IgD-negative memory B cell (primary cell): ENCODE data around the gene C22orf42. TPM values are rescaled to one million over a fixed set of nuclear protein-coding genes. Genes with fewer than 3 reads are reported as not detected.
A peak's percentile ranks its signal among the peaks of the same experiment; 100 is the strongest.
"Not testable (repeated sequence)": the region's sequence is repeated elsewhere in the genome, so short reads cannot be mapped to it uniquely, and the experiment has no call there.

Experiments
- H3K27ac Mint-ChIP-seq, 3 donors: one replicate each; pipeline ENCODE4 v1.8.0; 2020 to 2022; ENCODE audit warnings: mild to moderate bottlenecking in 3 of 3, mixed read lengths in 3 of 3, moderate library complexity in 1 of 3
- H3K27me3 Mint-ChIP-seq: one replicate; pipeline ENCODE4 v1.8.0; 2021; ENCODE audit warnings: mixed read lengths
- H3K36me3 Mint-ChIP-seq: one replicate; pipeline ENCODE4 v1.8.0; 2020; ENCODE audit warnings: mild to moderate bottlenecking, mixed read lengths
- H3K4me1 Mint-ChIP-seq, 3 donors: one replicate each; pipeline ENCODE4 v1.8.0; 2020 to 2022; ENCODE audit warnings: mixed read lengths in 3 of 3, mild to moderate bottlenecking in 1 of 3
- H3K4me3 Mint-ChIP-seq, 4 donors: one replicate each; pipeline ENCODE4 v1.8.0; 2020 to 2022; ENCODE audit warnings: mild to moderate bottlenecking in 4 of 4, mixed read lengths in 4 of 4, moderate library complexity in 3 of 4
- H3K9me3 Mint-ChIP-seq, 3 donors: one replicate each; pipeline ENCODE4 v1.8.0; 2020 to 2021; ENCODE audit warnings: mixed read lengths in 3 of 3, mild to moderate bottlenecking in 1 of 3
- polyA plus RNA-seq: library from polyadenylated mRNA; unstranded; fragments of 300-500 nt; fragmentation: Illumina TruSeq; gene quantifications from one replicate; pipeline ENCODE4 v1.2.3, GENCODE V29; 2021

C22orf42 gene
- polyA plus RNA-seq, 1 donor from 2014 or later = not detected

DNA sequence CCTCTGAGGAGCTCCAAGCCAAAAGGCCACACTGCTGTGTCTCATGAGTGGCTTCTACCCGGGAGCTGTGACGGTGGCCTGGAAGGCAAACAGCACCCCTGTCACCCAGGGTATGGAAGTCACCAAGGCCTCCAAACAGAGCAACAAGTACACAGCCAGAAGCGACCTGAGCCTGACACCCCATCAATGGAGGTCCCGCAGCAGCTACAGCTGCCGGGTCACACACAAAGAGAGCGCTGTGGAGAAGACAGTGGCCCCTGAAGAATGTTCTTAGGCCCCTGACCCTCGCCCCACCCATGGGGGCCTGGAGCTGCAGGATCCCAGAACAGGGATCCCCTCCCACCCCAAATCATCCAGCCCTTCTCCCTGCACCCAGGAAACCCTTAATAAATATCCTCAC, 40.9 kb upstream of the C22orf42 start:
- H3K9me3 Mint-ChIP-seq = no peaks in the 10 kb centered on the region
- peaks cover 0 to 6% (median 6%) of the 10 kb centered on the region in 3 donors for H3K4me1 Mint-ChIP-seq
- no peak overlapping the region for H3K27ac Mint-ChIP-seq
- peaks cover 31% of the 10 kb centered on the region for H3K27me3 Mint-ChIP-seq
- H3K4me3 Mint-ChIP-seq = no peak overlapping the region
- no peaks in the 10 kb centered on the region for H3K36me3 Mint-ChIP-seq

DNA sequence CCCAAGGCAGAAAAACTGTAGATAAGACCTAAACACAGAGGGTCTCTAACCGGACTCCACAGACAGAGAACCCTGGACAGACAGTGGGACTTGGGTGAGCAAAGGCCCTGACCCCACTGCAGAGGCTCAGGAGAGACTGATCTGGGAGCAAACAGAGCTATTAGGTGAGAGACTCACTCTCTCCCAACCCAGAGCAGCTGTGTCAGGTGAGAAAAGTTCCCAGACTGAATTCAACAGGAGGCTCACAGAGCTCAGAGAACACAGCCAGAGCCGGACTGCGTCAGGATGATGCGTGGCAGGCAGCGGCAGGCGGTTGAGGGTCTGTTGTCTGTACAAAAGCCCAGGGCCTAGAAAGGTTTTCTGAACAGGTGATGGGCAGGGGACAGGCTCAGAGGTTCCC, 40.2 kb upstream of the C22orf42 start:
- H3K27ac Mint-ChIP-seq = no peak overlapping the region
- H3K36me3 Mint-ChIP-seq = no peaks in the 10 kb centered on the region
- peaks cover 0 to 4% (median under 1%) of the 10 kb centered on the region in 3 donors for H3K4me1 Mint-ChIP-seq
- H3K4me3 Mint-ChIP-seq = no peak overlapping the region
- H3K9me3 Mint-ChIP-seq = no peaks in the 10 kb centered on the region
- peaks cover 27% of the 10 kb centered on the region for H3K27me3 Mint-ChIP-seq

DNA sequence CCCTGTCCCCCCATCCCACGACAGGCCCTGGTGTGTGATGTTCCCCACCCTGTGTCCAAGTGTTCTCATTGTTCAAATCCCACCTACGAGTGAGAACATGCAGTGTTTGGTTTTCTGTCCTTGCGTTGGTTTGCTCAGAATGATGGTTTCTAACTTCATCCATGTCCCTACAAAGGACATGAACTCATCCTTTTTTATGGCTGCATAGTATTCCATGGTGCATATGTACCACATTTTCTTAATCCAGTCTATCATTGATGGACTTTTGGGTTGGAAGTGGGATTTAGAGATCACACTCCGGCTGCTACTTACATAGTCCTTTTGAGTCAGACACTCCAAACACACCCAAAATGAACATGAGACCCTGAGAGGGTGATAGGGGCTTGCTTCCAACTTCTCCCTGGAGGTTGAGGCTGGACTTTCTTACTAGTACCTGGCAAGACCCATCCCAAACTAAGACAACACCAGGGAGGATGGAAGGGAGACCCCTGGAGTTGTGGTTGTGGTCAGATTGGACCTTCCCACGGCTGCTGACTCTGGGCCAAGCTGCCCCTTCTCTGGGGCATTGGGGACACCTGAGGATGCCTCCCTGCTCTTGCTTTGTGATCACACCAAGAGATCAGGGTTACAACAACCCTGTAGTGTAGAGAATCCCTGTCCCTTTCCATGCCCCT, 38.6 kb upstream of the C22orf42 start:
- Mint-ChIP-seq H3K27ac (peak overlapping the region in 1 of 3 donors; percentile 59), H3K27me3 (peaks cover 22% of the 10 kb centered on the region)
- not testable (repeated sequence) for H3K36me3 Mint-ChIP-seq, H3K9me3 Mint-ChIP-seq, H3K4me3 Mint-ChIP-seq, H3K4me1 Mint-ChIP-seq

DNA sequence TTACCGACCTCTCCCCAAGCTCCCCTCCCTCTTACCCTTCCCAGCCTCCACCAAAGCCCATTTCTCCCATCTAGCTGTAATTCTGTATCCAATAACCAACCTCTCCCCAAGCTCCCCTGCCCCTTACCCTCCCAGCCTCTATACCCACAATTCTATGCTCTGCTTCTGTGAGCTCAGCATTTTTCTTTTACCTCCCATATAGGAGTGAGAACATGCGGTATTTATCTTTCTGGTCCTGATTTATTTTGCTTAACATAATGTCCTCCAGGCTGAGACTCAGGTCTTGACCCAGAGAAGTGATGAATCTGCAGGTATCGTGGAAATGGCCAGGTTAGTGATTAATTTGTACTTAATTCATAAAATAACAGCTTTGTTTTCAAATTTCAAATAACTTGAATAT, 36.8 kb upstream of the C22orf42 start:
- not testable (repeated sequence) for H3K4me3 Mint-ChIP-seq, H3K27ac Mint-ChIP-seq, H3K36me3 Mint-ChIP-seq, H3K4me1 Mint-ChIP-seq, H3K9me3 Mint-ChIP-seq
- H3K27me3 Mint-ChIP-seq = peaks cover 21% of the 10 kb centered on the region

DNA sequence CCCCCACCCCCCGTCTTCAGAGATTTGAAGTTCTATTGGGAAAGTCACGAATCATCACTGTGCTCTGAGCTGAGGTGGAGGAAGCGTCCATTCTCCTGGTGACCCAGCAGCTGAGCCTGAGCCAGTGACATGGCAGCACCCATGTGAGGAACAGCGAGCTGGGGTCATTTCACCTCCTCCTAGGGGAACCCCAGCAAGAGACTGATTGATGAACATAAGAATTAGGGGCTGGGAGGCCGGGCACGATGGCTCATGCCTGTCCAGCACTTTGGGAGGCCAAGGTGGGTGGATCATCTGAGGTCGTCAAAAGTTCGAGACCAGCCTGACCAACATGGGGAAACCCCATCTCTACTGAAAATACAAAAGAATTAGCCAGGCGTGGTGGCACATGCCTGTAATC, 34.2 kb upstream of the C22orf42 start:
- not testable (repeated sequence) for H3K27ac Mint-ChIP-seq, H3K9me3 Mint-ChIP-seq, H3K36me3 Mint-ChIP-seq, H3K4me1 Mint-ChIP-seq, H3K4me3 Mint-ChIP-seq
- peaks cover 19% of the 10 kb centered on the region for H3K27me3 Mint-ChIP-seq

DNA sequence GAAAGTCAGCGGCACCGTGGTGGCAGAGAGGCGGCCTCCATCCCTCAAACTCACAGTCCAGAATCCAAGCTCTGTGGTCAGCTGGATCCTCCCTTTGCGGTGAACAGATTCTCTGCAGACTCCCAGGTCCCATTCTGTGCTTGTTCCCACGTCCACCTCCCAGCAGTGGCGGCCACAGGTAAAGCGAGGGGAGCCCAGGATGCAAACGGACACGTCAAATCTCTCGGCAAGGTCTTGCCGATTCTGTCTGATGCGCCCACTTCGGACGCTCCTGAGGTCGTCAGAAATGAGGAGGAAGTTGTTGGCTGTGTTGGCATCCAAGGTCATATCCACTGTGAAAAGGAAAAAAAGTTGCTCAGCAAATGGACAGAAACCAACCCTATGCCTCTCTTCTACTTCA, 31.9 kb upstream of the C22orf42 start:
- peaks cover 13% of the 10 kb centered on the region for H3K27me3 Mint-ChIP-seq
- H3K4me1 Mint-ChIP-seq, H3K4me3 Mint-ChIP-seq, H3K36me3 Mint-ChIP-seq, H3K27ac Mint-ChIP-seq, H3K9me3 Mint-ChIP-seq: not testable (repeated sequence)

DNA sequence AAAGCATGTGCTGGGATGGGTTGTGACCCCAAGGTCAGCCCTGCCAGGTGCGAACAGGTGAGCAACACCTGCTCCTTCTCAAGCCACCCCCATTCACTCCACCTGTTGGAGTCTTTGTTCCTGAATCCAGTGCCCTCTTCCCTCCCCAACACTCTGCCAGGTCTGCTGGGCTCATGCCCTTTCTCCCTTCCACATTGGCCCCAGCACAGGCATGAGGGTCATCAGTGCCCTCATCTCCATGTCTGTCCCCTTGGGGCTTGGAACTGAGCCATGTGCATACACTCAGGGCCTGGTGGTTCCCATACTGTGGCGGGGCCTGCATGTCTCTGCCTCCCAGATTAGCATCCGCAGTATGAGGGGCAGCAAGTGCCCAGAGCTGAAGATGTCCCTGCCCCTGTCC, 26.7 kb upstream of the C22orf42 start:
- no peaks in the 10 kb centered on the region for H3K9me3 Mint-ChIP-seq
- no peaks in the 10 kb centered on the region for H3K4me1 Mint-ChIP-seq
- no peaks in the 10 kb centered on the region for H3K36me3 Mint-ChIP-seq
- no peak overlapping the region for H3K27ac Mint-ChIP-seq
- H3K4me3 Mint-ChIP-seq = no peak overlapping the region
- peaks cover 10% of the 10 kb centered on the region for H3K27me3 Mint-ChIP-seq

DNA sequence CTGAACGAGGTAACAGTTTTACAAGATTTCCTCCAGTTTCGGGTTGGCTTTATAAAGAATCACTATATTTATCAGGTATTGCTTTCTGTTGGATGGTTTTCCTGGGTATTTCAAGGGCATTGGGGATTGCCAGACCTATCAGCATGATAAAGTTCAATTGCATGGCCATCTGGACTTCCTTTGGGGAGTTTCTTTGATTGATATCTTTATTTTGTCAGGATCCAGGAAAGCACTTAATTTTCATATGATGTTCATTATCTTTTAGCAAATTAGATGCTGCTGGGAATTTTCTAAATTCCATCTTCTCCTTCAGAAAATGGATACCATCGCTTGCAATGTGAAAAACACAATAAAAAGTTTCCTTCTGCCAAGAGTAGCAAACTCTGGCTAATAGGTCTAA, 24.5 kb upstream of the C22orf42 start:
- H3K9me3 Mint-ChIP-seq = no peaks in the 10 kb centered on the region
- H3K27ac Mint-ChIP-seq = no peak overlapping the region
- H3K36me3 Mint-ChIP-seq = no peaks in the 10 kb centered on the region
- no peak overlapping the region for H3K4me3 Mint-ChIP-seq
- no peaks in the 10 kb centered on the region for H3K4me1 Mint-ChIP-seq
- peaks cover 5% of the 10 kb centered on the region for H3K27me3 Mint-ChIP-seq

DNA sequence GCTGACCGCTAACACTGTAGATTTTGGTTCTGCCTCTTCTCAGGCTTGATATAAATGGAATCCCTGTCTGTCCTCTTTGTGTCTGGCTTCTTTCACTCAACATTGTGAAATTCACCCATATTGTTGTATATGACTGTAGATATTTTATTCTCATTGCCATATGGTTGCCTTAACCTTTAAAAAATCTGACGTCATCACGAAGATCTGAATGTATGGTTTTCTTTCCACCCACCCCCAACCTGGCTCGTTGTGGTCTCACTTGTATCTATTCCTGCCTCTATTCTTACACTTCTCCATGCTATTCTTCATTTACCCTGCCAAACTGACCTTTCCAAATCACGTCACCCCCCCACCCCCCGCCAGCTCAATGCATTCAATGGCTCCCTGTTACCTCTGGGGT, 21.9 kb upstream of the C22orf42 start:
- H3K9me3 Mint-ChIP-seq = no peaks in the 10 kb centered on the region
- peaks cover 11% of the 10 kb centered on the region for H3K27me3 Mint-ChIP-seq
- no peak overlapping the region for H3K4me3 Mint-ChIP-seq
- no peak overlapping the region for H3K27ac Mint-ChIP-seq
- H3K4me1 Mint-ChIP-seq = no peaks in the 10 kb centered on the region
- H3K36me3 Mint-ChIP-seq = no peaks in the 10 kb centered on the region

DNA sequence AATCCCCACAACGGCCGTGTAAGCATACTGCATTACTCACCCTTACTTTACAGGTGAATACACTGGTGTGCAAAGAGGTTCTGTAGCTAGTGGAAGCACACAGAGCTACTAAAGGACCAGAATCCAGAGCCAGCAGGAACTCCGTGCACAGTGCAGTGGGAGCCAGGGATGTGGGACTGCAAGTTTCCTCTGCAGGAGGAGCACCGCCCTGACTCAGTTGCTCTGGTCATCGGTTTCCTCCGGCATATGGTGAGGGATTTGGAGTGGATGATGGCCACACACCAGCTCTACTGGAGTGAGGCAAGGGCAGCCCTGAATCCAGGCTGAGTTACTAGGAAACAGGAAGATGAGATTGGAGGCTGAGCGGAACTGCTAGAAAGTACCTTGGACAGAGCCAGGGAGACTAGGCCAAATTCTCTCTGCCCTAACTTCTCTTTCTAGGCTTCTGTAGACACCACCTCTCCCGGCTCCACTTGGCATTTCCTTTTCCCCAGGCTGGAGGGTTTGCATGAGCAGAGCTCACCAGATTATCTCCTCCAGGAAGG, 18.2 kb upstream of the C22orf42 start:
- peaks cover 22% of the 10 kb centered on the region for H3K27me3 Mint-ChIP-seq
- H3K36me3 Mint-ChIP-seq = no peaks in the 10 kb centered on the region

DNA sequence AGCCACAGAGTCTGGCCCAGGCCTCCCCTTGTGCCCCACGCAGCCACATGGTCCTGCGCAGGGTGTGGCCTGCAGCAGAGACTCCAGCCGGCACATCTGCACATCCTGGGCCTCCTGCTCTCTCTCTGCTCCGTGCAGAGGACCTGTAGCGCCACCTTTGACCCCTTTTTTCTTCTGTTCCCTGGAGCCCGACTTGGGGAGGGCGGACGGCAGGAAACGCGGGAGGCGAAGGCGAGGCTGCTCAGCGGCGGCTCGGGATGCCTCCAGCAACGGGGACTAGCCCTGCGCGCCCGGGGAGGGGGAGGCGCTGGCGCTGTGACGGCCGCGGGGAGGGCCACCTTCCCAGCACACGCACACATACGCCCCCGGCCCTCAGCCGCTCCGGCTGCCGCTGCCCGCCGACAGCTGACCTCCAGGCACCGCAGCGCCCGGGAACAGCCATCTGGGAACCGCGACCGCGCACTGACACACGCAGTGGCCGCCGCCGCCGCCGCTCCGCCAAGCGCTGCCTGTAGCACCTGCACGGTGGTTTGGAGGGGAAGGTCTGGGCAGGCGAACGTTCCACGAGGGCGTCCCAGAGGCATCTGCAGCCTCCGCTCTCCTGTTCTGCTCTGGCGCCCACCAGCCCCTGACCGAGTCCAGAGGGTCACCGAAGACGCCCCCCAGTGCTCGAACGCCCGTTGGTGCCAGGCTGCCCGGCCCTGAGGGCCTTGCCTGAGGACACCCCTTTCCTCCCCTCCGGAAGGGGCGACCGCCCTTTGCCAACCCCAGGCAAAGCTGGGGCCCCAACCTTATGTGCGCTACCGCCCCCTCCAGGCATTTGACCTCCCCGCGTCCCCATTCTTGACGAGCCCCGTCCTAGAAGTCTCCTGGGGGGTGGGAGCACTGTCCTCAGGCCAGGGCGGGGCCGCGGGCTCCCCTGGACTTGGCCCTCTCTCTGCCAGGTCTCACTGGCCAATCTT, 16.9 kb upstream of the C22orf42 start:
- Mint-ChIP-seq H3K27ac (no peak overlapping the region), H3K27me3 (peaks cover 22% of the 10 kb centered on the region), H3K4me3 (no peak overlapping the region), H3K36me3 (no peaks in the 10 kb centered on the region), H3K4me1 (no peaks in the 10 kb centered on the region), H3K9me3 (no peaks in the 10 kb centered on the region)

More for the DNA sequence above, 18.2 kb upstream of the C22orf42 start:
- Mint-ChIP-seq H3K4me3 (no peak overlapping the region), H3K27ac (no peak overlapping the region), H3K9me3 (no peaks in the 10 kb centered on the region), H3K4me1 (no peaks in the 10 kb centered on the region)

DNA sequence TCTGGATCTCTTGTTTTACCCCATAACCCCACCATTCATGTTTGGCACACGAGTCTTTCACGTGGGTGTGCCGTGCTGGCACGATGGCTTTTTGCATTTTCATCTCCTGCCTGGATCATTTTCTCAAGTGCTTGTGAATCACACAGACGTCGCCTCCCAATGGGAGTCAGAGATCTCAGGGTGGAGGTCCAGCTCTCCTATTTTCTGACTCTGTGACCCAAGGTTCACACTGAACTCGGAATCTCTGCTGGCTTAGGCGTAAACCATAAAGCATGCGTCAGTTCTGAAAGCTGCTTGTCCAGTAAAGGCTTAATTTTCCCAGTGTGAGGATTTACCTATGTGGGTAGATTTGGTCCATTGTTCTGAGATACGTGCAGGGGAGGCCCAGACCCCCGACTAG, 16.0 kb upstream of the C22orf42 start:
- no peak overlapping the region for H3K27ac Mint-ChIP-seq
- H3K4me1 Mint-ChIP-seq = no peaks in the 10 kb centered on the region
- no peaks in the 10 kb centered on the region for H3K9me3 Mint-ChIP-seq
- H3K36me3 Mint-ChIP-seq = no peaks in the 10 kb centered on the region
- peaks cover 22% of the 10 kb centered on the region for H3K27me3 Mint-ChIP-seq
- H3K4me3 Mint-ChIP-seq = no peak overlapping the region

DNA sequence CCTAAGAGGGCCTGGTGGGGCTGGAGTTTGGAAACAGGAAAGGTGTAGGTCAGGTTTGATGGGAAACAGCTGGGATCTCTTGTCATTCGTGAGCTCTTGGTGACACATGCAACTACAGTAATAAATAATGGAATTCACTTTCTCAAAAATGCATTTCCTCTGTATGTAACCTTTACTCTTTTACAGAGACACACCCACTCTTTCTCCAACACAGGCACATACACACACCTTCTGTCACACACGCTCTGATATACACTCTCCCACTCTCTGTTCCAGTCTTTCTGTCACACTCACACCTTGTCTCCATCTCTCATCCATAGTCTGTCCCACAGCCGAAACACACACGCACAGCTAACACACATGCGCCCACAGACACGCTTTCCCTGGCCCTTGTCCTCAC, 6.6 kb upstream of the C22orf42 start:
- Mint-ChIP-seq H3K4me3 (no peak overlapping the region), H3K27me3 (peaks cover 11% of the 10 kb centered on the region), H3K36me3 (no peaks in the 10 kb centered on the region), H3K4me1 (no peaks in the 10 kb centered on the region), H3K27ac (peak overlapping the region in 1 of 3 donors; percentile 21), H3K9me3 (no peaks in the 10 kb centered on the region)

DNA sequence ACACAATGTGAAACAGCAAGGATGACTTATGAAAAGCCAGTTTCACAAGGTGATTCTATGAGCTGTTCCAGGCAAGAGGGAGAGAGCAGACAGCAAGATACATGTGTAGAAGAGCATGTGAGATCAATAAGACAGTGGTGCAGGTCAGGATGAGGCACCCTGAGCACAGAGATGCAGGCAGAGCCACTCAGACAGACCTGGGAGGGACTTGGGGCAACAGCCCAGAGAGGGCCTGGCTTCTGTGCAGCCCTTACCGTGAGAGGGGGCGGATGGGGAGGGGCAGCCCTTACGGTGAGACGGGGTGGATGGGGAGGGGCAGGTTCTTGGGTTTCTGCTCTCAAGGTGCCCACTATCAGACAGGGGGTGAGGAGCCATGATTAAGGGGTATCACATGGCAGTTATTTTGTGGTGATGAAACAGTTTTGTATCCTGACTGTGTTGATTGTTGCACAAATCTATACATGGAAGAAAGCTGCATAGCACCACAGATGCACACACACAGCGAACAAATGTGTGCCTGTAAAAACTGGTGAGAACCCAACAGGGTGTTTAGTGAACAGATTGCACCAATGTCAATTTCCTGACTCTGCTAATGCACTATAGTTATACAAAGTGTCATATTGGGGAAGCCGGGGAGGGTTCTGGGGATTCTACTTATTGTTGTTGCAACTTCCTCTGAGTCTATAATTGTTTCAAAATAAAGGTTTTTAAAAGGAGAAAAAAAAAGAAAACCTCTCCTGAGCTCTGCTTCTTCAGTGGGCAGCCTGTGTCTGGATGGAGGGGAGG, 5.2 kb upstream of the C22orf42 start:
- Mint-ChIP-seq H3K27me3 (peaks cover 8% of the 10 kb centered on the region), H3K9me3 (no peaks in the 10 kb centered on the region), H3K27ac (no peak overlapping the region), H3K4me1 (no peaks in the 10 kb centered on the region), H3K4me3 (no peak overlapping the region), H3K36me3 (no peaks in the 10 kb centered on the region)

DNA sequence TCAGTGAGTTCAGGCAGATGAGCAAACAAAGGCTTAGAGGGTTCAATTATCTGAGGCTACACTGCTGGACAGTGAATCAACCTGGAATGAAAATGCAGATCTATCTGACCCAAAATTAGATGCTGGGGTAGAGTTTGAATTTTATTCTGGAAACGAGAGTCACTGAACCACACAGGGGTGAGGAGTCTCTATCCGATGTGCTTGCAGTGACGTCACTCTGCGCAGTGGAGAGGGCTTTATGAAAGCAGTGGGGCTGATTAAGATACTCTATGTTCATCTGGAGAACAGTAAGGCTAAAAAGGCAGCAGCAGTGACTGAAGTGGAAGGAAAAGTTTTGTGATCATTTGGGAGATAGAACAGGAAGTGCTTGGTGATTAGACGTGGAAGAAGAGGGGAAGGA, 1.3 kb upstream of the C22orf42 start:
- not testable (repeated sequence) for H3K4me3 Mint-ChIP-seq, H3K9me3 Mint-ChIP-seq, H3K36me3 Mint-ChIP-seq, H3K27ac Mint-ChIP-seq, H3K4me1 Mint-ChIP-seq
- H3K27me3 Mint-ChIP-seq = peaks cover 12% of the 10 kb centered on the region
